Neural cell (in vitro differentiated cells): ENCODE data around the gene NPAS3.

ENCODE experiments used
- CTCF ChIP-seq: fragments of 450-650 bp; IDR thresholded peaks from 2 replicates; pipeline ENCODE4 v1.5.1; 2014; ENCODE audit warnings: antibody characterized with exemption, mild to moderate bottlenecking, moderate library complexity; ENCODE audit not compliant: poor library complexity, severe bottlenecking
- POLR2AphosphoS5 ChIP-seq: IDR thresholded peaks from 2 replicates; pipeline ENCODE4 v1.6.1; 2012

DNA sequence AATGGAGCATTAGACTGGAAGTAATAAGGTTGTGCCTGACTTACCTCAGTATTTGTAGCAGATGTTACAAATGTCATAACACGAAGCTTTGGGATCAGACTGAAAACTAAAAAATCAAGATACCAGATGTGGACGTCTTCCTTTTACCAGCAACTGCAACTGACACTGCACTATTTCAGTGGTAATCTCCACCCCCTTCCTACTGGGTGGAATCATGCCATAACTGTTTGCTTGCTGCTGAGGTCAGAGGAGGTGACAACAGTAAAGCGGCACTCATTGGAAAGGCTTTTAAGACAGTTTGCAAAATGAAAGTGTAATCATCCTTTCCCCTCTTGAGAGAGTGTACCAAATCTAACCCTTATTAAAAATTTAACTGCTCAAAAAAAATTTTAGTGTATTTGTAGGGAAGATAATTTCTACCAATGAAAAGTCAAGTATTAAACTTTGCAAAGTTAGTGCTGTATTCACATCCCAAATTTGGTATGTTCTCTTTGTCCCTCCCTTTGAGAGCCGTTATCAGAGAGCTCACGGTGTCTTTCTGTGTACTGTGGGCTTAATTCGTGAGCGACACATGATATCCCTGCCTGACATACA, 420.7 kb downstream of the NPAS3 start:
- TF ChIP-seq POLR2AphosphoS5 (no peak), CTCF (no peak)
